GM18508 (cell line): ENCODE measurements around the gene CLMP.
"Not testable (repeated sequence)": the region's sequence is repeated elsewhere in the genome, so short reads cannot be mapped to it uniquely, and the experiment has no call there.

Experiments used
- ATAC-seq: cut with Tn5 transposase; IDR thresholded peaks from one replicate; pipeline ENCODE4 v1.9.1; 2021; ENCODE audit warnings: moderate number of reproducible peaks; ENCODE audit not compliant: insufficient read depth, unreplicated experiment

CLMP gene

DNA sequence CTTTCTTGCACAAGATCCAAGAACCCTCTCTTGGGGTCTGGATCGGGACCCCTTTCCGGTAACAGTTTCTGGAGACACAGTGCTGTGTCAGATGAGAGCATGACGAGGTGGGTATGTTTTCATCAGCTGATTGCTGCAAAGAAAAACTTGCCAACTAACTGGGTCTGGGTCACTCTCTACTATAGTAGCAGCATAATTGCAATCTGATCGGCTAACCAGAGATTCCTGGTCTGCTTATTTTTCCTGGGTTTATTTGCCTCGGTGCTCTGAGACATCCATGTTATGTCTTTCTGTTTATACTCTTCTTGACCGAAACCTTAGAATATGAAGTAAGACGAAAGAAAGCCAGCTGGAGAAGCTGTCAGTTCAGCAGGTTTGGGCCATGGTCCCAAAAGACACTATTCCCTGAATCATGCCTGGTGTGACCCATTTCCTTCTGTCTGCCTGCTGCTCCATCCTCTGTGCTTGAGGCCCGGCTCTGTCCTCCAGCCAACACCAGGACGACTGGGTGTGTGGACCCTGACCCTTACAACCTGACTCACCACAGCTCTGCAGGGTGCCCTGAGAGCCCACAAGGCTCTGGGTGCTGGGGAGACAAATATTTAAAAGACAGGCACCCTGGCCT, 24.1 kb upstream of the CLMP start:
- no peak for ATAC-seq

DNA sequence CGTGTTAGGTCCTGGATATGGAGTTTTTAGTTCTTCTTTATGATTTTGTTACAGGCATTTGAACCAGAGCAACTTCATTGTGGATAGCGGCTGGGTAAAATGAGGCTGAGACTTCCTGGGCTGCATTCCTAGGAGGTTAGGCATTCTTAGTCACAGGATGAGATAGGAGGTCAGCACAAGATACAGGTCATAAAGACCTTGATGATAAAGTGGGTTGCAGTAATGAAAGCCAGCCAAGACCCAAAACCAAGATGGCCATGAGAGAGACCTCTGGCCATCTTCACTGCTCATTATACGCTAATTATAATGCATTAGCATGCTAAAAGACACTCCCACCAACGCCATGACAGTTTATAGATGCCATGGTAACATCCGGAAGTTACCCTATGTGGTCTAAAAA, 23.4 kb upstream of the CLMP start:
- ATAC-seq, result no peak

DNA sequence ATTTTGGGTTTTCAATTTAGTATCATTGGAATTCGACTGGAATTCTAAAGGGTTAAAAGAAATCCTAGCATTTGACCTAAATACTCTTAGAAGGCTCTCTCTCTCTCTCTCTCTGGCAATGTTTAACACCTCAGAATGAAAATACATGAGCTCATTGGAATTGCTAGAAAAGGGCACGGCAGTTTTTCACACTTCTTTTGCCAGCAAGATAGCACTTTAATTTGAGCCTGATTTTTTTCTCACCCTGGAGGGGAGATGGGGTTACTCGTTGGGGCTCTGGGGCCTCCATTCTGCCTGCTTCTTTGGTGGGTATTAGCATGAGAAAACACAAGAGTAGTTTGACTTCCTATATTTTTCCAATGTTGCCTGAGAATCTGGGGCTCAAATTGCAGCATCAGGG, 22.8 kb upstream of the CLMP start:
- no peak for ATAC-seq

DNA sequence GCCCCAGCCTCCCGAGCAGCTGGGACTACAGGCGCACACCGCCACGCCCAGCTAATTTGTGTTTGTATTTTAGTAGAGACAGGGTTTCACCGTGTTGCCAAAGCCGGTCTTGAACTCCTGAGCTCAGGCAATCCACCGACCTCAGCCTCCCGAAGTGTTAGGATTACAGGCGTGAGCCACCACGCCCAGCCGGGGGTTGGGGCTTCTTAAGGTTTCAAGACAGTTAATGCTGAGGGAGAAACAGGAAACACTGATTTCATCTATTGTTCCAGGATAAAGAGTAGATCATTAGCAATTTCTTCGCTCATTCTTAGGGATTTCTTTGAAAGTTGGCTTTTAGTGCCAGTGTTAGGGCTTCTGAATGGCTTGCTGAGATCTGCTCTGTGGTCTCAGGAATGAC, 21.2 kb upstream of the CLMP start:
- ATAC-seq, result no peak

DNA sequence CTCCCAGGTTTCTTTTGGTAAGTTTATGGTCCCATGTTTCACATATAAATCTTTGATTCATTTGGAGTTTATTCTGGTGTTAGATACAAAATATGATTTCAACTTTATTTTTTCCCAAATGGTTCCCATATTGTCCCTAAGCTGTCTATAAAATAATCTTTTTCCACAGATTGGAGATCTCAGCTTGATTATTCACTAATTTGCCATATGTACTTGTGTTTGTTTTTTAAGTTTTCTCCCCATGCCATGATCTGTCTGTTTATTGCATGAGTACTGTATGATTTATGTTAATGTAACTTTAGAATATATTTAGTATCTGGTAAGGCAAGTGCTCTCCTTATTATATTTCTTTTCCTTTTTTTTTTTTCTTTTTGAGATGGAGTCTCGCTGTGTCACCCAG, 19.9 kb upstream of the CLMP start:
- ATAC-seq, result no peak

DNA sequence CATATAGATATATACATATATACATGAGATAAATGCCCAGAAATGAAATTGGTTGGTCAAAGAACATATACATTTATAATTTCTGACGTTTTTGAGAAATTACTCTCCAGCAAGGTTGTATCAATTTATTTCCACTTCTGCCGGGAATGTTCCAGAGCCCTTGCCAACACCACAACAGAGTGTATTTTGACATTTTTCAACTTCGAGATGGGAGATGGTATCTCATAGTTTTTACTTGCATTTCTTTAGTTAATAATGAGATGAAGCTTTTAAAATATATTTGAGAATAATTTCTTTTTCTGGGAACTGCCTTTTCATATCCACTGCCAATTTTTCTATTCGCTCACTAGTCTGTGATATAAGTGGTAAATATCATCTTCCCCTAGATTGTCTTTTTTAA, 19.3 kb upstream of the CLMP start:
- ATAC-seq, result no peak

DNA sequence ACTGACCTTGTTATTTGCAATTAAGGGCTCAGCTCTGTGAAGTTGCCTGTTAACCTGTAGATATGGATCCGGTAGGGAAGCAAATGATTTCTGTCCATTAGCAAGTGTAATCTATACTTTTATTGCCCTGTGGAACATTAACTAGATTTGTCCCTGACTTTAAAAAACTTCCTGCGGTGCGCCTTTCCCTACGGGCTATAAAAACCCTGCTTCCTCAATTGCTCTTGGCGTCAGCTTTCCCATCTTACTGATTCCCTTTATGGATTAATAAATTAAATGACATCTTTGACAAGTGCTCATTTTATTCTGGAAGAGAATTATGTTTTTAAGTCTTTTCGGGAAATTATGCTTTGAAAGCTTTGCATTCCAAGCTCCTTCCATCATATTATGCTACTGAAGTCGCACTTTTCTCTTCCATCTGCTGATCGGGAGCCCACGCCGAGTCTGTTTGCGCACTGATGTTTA, 18.3 kb upstream of the CLMP start:
- no peak for ATAC-seq

DNA sequence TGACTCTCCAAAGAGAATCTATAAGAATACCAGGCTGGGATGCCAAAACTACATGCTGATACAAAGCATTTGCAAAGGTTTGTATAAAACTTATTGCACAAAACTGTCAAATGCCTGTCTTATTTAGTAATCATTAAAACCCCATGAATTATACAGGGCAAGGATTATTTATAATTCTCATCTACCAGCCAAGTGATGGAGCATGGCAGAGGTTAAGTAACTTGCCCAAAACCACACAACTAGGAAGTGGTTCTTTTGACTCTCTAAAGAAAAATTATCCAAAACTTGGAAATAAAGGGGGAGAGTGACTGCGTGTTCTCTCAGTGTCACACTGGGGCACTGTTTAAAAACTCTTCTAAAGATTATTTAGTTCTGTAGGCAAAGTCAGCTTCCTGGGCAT, 17.4 kb upstream of the CLMP start:
- no peak for ATAC-seq

DNA sequence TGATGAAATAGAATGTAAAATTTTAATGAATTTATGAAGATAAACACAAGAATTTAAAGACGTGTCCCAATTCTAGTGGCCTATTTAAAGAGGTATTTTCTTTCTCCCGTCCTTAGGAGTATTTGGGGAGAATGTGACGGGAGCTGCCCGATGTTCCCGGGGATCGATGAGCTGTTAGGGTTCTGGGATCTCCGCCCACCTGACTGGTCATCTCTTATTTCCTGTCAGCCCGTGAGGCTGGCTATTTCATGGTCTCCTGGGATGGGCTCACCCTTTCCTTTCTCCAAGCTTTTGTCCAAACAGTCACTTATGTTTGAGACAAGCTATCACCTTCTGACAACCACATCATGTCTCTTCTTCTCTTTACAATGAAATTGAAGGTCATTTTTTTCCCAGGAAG, 16.9 kb upstream of the CLMP start:
- ATAC-seq, result no peak

DNA sequence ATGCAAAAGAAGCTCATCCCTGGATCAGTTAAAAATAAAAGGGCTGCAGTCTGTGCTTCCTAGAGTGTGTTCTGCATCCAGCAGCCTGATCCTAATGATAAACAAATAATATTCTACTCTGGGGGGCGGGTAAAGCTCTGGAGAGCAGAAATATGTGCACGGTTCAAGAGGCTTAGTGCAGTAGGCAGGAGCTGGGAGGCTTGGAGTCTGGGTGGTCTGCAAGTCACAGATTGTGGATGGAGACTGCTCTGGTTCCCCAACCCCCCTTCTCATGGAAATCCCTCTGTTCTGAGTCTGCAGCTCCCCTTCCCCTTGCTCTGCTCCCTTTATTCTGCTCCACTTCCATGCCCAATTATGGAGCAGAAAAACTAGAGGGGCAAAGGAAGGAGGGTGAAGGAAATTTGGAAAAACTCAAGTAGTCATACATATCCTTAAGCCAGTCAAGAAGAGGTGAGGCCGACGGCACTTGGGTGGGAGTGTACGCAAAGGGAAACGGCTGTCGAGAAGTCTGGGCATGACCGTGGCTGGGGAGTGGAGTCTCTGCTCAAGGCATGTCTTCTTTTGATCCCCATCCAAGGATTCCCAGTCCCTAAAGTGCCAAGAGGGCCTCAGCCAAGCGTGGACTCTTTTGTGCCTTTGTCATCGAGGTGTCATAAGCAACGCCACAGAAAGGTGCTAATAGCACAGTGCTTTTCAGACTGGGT, 16.3 kb upstream of the CLMP start:
- ATAC-seq, result no peak

DNA sequence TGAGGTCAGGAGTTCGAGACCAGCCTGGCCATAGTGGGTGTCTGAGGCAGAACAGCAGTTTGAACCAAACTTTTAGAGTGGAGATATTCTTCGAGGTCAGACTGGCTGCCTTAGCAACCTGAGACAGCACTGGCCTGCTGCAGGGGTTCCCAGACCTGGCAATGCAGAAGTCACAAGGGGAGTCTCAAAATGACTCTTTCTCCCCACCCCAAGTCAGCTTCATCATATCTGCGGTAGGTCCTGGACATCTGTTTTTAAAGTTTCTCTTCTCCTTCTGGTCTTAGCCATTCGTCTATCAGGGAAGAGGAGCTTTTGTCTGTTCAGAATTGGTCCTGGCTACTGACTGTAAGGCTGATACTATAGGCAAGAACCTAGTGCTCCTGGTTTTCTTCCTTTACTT, 14.5 kb upstream of the CLMP start:
- no peak for ATAC-seq

DNA sequence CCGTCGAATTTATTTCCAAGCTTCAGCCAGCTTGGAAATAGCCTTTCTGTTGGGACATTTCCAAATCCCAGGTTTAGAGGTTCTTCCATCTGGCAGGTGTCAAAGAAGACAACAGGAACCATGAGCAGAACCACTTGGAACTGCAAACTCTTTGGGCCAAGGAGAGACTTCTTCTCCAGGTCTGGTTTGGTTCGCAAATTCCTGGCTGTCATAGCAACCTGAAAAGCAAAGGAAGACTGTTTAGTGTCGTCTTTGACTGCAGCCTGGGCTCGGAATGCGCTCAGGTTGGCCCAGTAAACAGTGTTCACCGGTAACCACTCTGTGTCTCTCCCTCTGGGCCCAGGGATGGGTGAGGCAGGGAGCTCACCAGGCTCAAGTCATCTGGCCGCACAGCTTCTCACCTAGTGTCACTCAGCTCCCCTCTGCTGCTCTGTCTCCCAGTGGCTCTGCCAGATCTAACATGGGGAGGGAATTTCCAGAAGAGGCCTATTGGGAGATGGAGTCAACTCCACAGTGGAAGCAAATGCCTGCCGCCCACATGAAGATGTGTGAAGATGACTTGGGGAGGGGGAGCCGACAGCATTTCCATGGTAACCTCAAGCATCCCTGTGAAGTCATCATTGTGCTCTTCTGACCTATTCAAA, 11.9 kb upstream of the CLMP start:
- ATAC-seq, result no peak

DNA sequence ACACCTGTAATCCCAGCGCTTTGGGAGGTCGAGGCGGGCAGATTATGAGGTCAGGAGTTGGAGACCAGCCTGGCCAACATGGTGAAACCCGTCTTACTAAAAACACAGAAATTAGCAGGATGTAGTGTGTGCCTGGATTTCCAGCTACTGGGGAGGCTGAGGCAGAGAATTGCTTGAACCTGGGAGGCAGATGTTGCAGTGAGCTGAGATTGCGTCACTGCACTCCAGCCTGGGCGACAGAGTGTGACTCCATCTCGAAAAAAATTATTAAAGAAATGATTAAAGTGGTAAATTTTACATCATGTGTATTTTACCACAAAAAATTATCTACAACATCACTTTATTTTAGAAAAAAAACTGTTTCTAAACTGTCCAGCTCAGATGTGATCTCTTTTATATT, 11.0 kb upstream of the CLMP start:
- not testable (repeated sequence) for ATAC-seq

DNA sequence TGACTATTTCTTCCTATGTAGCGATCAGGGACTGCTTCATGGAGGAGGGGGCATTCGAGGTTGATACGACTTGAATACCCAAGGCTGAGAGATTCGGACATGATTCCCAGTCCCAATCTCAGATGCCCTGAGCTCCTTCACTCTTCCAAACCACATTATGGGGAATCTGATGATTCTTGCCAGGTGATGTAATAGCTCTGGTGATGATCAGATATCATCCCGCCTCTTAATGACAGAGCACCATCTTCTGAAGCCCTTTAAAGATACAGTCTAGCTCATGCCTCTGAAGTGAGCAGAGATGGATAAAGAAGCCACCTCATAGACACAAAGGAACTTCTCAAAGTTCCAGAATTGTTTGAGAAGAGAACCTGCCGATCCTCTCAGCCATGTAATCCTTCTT, 8.9 kb upstream of the CLMP start:
- ATAC-seq, result no peak

DNA sequence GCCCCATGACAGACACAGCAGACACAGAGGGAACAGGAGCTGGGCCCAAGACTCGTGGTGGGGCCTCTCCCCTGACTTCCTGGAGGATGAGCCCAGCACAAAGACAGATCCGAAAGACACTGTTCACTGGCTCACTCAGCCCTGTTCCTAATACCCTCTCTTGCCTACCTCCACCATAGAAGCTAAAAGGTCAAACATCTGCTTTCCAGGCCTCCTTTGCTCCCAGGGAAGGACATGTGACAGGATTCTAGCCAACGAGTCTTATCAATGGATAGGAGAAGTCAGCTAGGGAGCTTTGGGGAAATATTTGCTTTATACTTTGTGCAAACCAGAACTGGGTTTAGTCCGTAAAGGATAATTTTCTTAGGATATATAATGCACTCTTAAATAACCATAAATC, 8.4 kb upstream of the CLMP start:
- ATAC-seq, result no peak

DNA sequence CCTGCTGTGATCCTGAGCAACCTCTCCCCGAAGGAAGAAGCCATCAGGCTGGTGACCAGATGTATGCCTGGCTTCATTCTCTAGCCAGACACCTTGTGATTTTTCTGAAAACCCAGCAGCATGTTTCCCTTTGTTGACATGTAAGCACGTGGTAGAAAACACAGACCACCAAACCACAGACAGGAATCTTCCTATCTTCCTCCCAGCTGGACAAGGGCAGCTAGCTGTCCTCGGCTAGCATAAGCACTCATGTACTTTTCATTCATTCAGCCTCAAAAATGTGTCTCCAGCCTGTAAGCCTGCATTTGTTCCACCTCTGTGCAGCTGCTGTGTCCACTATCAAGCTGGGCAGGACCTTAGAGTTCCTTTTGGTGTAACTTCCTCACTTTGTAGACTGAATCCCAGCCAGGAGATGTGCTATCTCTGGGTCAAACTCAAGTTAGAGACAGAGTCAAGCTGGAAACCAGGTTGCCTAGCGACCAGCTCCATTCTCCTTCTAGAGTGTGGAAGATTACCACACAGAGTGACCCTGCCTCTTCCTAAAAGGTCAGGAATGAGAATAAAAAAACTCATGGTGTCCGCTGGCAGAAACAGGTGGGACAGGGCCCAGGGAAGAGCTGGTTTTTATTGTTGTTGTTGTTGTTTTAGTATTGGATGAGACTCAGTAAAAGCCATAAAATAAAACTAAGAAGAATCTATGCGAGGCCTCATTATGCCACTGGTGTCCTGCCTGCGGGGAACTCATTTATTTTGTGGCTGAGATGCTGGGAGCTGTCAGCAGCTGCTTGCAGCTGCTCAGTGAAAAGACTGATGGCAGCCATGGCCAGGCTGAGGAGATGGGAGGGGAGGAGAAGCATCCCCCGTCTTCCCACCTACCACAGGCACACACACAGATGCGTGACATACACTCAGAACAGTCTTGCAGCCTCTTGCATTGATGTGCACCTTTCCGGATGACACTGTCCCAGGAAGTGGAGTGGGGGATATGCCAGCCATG, 7.4 kb upstream of the CLMP start:
- ATAC-seq, result no peak

DNA sequence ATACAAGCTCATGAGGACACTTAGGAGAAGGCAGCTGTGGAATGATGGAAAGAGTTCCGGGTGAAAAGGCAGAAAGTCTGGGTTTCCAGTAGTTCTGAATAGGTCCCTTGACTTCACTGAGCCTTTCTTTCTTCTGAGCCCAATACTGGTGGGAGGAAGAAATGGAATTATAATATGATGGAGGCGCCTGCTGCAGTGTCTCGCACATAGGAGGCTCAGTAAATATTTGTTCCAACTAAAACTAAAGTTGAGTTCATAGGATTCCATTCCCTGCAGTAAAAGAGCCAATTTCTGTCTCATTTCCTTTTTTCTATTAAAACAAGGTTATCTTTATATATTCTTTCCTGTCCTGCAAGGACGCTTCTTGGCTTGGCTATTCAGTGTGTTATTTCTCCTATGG, 5.2 kb upstream of the CLMP start:
- no peak for ATAC-seq

DNA sequence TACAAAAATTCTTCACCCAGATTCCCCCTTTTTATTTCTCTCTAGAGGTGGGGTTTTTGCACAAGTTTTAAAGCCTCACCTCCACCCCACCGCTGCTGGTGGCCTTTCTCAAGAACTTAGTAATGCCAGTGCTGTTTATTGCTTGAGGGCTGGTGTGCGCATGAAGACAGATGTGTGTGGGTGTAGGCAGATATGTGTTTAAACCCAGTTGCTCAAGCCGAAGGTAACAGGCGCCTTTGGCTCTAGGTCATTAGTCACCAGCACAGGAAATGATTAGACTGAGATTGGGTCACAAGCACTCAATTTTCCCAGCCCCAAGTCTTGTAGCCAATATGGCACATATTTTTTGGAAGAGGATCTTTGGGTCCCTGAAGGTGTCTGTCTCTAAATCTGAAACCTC, 2.7 kb upstream of the CLMP start:
- ATAC-seq, result no peak

DNA sequence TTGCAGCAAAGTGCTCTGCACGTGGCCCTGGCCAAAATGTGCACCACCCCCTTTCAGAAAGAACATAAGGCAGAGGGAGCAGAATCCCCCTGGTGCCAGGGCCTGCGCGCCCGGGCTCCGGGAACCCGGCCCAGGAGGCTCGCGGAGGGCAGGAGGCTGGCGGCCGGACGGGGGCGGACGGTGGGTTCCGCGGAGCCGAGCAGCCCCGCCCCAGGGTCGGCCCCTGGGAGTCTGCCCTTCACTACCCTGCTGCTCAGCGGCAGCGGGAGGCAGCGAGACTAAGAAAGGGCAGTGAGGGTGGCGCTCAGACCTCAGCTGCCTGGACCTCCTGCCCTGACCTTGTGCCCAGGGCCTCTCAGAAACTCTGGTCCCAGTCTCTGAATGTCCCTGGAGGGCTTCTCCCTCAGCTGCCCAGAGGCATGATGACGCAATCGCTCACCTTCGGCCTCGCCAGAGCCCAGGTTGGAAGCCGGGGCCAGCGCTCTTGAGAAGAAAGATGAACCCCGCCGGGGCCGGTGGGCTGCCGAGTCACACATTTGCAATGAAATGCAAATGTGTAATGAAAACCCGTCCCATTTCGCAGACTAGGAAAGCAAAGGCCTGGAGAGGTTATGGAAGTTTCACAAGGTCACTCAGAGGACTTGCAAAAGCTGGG, 1.1 kb upstream of the CLMP start:
- ATAC-seq, result no peak
